ENCODE data around the gene APCDD1L.

Gene APCDD1L

DNA sequence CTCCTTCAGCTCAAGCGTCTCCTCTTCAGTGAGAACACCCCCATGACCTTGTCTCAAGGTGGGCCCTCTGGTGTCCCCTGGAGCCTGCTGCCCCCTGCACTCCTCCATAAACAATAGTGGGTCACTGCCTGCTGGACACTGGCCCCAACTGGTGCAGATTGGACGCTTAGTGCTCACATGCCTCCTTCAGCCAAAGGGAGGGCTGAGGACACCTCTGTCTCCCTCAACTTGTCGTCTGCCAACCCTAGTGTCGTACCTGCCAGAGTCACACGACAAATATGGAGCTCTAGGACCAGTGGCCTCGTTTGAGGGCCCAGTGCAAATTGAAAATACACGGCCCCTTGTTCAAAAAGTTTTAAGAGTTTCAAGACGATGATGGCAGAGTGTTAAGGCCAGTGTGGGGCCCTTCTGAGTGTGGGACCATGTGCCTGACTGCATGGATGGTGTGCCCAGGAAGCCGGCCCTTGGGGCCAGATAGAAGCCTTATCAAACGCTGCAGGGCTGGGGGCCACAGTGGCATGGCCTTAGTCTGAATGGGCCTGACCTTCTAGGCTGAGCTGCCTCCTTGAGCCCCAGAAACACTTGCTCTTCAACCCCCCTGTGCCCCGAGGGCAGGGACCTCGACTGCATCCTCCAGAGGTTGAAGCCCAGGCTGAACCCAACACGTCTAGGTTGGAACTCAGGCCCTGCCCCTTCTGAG lies 20.1 kb downstream of the APCDD1L start:
- TF ChIP-seq SPI1 (IDR thresholded peaks at IDR 0.05; ENCODE audit: borderline replicate concordance, low read depth) (no peak), POLR2AphosphoS5 (IDR thresholded peaks at IDR 0.05; ENCODE audit: low read depth) (no peak), GABPA (IDR thresholded peaks at IDR 0.05; ENCODE audit: low read depth) (no peak)
- TF ChIP-seq, protein P1, sequence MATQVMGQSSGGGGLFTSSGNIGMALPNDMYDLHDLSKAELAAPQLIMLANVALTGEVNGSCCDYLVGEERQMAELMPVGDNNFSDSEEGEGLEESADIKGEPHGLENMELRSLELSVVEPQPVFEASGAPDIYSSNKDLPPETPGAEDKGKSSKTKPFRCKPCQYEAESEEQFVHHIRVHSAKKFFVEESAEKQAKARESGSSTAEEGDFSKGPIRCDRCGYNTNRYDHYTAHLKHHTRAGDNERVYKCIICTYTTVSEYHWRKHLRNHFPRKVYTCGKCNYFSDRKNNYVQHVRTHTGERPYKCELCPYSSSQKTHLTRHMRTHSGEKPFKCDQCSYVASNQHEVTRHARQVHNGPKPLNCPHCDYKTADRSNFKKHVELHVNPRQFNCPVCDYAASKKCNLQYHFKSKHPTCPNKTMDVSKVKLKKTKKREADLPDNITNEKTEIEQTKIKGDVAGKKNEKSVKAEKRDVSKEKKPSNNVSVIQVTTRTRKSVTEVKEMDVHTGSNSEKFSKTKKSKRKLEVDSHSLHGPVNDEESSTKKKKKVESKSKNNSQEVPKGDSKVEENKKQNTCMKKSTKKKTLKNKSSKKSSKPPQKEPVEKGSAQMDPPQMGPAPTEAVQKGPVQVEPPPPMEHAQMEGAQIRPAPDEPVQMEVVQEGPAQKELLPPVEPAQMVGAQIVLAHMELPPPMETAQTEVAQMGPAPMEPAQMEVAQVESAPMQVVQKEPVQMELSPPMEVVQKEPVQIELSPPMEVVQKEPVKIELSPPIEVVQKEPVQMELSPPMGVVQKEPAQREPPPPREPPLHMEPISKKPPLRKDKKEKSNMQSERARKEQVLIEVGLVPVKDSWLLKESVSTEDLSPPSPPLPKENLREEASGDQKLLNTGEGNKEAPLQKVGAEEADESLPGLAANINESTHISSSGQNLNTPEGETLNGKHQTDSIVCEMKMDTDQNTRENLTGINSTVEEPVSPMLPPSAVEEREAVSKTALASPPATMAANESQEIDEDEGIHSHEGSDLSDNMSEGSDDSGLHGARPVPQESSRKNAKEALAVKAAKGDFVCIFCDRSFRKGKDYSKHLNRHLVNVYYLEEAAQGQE (IDR thresholded peaks at IDR 0.05; ENCODE audit: insufficient replicate concordance, low read depth), result no peak
- TF ChIP-seq, protein P2, sequence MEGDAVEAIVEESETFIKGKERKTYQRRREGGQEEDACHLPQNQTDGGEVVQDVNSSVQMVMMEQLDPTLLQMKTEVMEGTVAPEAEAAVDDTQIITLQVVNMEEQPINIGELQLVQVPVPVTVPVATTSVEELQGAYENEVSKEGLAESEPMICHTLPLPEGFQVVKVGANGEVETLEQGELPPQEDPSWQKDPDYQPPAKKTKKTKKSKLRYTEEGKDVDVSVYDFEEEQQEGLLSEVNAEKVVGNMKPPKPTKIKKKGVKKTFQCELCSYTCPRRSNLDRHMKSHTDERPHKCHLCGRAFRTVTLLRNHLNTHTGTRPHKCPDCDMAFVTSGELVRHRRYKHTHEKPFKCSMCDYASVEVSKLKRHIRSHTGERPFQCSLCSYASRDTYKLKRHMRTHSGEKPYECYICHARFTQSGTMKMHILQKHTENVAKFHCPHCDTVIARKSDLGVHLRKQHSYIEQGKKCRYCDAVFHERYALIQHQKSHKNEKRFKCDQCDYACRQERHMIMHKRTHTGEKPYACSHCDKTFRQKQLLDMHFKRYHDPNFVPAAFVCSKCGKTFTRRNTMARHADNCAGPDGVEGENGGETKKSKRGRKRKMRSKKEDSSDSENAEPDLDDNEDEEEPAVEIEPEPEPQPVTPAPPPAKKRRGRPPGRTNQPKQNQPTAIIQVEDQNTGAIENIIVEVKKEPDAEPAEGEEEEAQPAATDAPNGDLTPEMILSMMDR (IDR thresholded peaks at IDR 0.05; ENCODE audit: insufficient read depth, low read length), result no peak
- Histone ChIP-seq H3K27me3 (ENCODE audit: insufficient read depth, poor library complexity, severe bottlenecking) (peaks cover 3% of the 10 kb centered on the region), H3K27ac (replicated peaks) (no peak overlapping the region), H3K4me3 (replicated peaks; ENCODE audit: insufficient read depth, low read length) (no peak overlapping the region)
- DNase-seq (ENCODE audit: low read depth in 1 of 2, low spot score in 1 of 2), result no peak

- TF ChIP-seq POLR2AphosphoS5 (IDR thresholded peaks at IDR 0.05; ENCODE audit: low read depth) (no peak), SPI1 (IDR thresholded peaks at IDR 0.05; ENCODE audit: borderline replicate concordance, low read depth) (no peak), GABPA (IDR thresholded peaks at IDR 0.05; ENCODE audit: low read depth) (no peak)
- TF ChIP-seq, protein P2 (IDR thresholded peaks at IDR 0.05; ENCODE audit: insufficient read depth, low read length), result no peak
- TF ChIP-seq, protein P1 (IDR thresholded peaks at IDR 0.05; ENCODE audit: insufficient replicate concordance, low read depth), result no peak
- Histone ChIP-seq H3K27ac (replicated peaks) (no peak overlapping the region), H3K27me3 (ENCODE audit: insufficient read depth, poor library complexity, severe bottlenecking) (no peaks in the 10 kb centered on the region), H3K4me3 (replicated peaks; ENCODE audit: insufficient read depth, low read length) (no peak overlapping the region)
- DNase-seq (ENCODE audit: low read depth in 1 of 2, low spot score in 1 of 2), result no peak
Observed at GRCh38 chr20:58492795-58493524, 22.2 kb downstream of the APCDD1L start.

DNA sequence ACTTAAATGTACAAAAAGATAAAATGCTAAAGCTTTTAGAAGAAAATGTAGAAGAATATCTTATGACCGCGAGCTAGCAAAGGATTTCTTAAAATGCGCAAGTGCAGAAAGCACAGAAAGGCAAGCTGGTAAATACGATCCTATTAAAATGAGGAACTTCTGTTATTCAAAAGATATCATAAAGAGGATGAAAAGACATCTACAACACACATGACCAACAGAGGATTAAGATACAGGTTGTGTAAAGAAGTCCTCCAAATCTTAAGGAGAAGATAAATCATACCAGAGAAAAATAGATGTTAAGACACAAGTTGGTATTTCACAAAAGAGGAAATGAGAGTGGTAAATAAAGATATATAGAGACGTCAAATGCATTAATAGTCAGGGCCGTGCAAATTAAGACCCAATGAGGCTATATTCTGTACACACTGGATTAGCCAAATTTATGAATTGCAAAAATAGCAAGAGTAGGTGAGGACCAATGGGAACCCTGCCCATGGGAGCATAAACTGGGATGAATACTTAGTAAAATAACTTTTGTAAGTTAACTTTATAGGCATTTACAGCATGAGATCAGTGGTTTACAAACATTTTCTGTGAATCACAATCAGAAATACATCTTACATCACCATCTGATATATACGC lies 23.0 kb downstream of the APCDD1L start:
- H3K27me3 ChIP-seq (ENCODE audit: insufficient read depth, poor library complexity, severe bottlenecking), result no peaks in the 10 kb centered on the region
- TF ChIP-seq, protein P2 (IDR thresholded peaks at IDR 0.05; ENCODE audit: insufficient read depth, low read length), result no peak
- TF ChIP-seq SPI1 (IDR thresholded peaks at IDR 0.05; ENCODE audit: borderline replicate concordance, low read depth) (no peak), GABPA (IDR thresholded peaks at IDR 0.05; ENCODE audit: low read depth) (no peak), POLR2AphosphoS5 (IDR thresholded peaks at IDR 0.05; ENCODE audit: low read depth) (no peak)
- TF ChIP-seq, protein P1 (IDR thresholded peaks at IDR 0.05; ENCODE audit: insufficient replicate concordance, low read depth), result no peak
- no peak for DNase-seq (ENCODE audit: low read depth in 1 of 2, low spot score in 1 of 2)
- H3K4me3 ChIP-seq (replicated peaks; ENCODE audit: insufficient read depth, low read length), result no peak overlapping the region
- no peak overlapping the region for H3K27ac ChIP-seq (replicated peaks)

All from HL-60 (cell line).